C4-2B (cell line): ENCODE measurements around the gene ATP1A1.

Source experiments
- H3K27ac ChIP-seq: fragments of 450-650 bp; 2 replicates; pipeline ENCODE4 v1.5.1; 2017
- CTCF ChIP-seq: fragments of 450-650 bp; conservative IDR thresholded peaks from 2 replicates; pipeline ENCODE4 v1.5.1; 2017; ENCODE audit warnings: mild to moderate bottlenecking
- ZFX ChIP-seq: fragments of 450-650 bp; IDR thresholded peaks from 2 replicates; pipeline ENCODE4 v1.6.1; 2017

The ATP1A1 gene

GRCh38 chr1:116432655-116433265 lies 59.7 kb downstream of the ATP1A1 start:
- H3K27ac ChIP-seq: peak overlapping the region; percentile 57
- TF ChIP-seq ZFX: no peak
- no peak for TF ChIP-seq CTCF

GRCh38 chr1:116433275-116434257 lies 60.5 kb downstream of the ATP1A1 start:
- no peak for TF ChIP-seq CTCF
- 0 out of 2 replicates have a peak, but pooled peaks have one; percentile 29 for TF ChIP-seq ZFX
- peak overlapping the region; percentile 57 for H3K27ac ChIP-seq

- TF ChIP-seq ZFX (no peak), CTCF (no peak)
- no peak overlapping the region for H3K27ac ChIP-seq
Measured at GRCh38 chr1:116434849-116435248, 61.8 kb downstream of the ATP1A1 start.

DNA sequence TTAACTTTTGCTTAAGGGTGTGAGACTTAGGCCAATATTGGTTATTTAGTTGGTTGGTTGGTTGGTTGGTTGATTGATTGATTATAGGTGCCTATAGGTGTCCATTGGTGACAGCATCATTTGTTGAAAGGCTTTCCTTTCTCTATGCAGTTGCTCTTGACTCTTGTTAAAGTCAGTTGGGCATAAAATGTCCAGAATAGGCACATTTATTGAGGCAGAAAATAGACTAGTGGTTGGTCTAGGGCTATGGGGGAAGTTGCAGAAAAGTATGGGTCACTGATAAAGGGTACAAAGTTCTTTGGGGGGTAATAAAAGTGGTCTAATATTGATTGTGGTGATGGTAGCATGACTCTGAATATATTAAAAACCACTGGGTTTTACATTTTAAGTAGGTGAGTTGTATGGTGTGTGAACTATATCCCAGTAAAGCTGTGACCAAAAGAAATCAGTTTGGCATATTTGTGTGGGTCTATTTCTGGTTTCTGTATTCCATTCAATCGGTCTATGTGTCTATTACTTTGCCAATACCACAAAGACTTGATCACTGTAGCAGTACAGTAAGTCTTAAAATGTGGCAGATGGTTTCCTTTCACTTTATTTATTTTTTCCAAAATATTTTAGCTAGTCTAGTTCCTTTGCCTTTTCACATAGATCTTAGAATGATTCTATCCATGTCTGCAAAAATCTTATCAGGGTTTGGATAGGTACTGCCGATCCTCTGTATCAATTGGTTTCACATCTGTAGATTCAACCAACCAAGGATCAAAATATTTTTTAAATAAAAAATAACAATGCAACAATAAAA lies 63.0 kb downstream of the ATP1A1 start:
- no peak for TF ChIP-seq CTCF
- no peak for TF ChIP-seq ZFX
- no peak overlapping the region for H3K27ac ChIP-seq

- no peak overlapping the region for H3K27ac ChIP-seq
- no peak for TF ChIP-seq CTCF
- no peak for TF ChIP-seq ZFX
Measured at GRCh38 chr1:116436611-116436970, 63.5 kb downstream of the ATP1A1 start.

DNA sequence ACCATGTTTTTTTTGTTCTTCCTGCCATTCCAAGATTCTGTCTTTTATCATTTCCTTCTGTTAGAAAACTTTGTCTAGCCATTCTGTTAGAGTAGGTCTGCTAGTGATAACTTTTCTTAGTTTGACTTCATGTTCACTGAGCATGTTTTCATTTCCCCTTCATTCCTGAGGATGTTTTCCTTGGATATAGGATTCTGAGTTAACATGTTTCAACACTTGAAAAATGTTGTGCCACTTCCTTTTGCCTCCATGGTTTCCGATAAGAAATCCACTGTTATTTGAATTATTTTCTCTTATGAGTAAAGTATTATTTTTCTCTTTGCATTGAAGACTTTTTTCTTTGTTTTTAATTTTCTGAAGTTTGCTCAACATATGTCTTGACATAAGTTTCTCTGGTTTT lies 66.7 kb downstream of the ATP1A1 start:
- H3K27ac ChIP-seq: no peak overlapping the region
- no peak for TF ChIP-seq CTCF
- TF ChIP-seq ZFX: no peak
